DMS153 (cell line): ENCODE data around the gene MBP.
A peak's percentile ranks its signal among the peaks of the same experiment; 100 is the strongest.

ENCODE experiments used
- DNase-seq: peaks from one replicate; lab custom pipeline; 2025; lab: John Stamatoyannopoulos, UW

The MBP gene

GRCh38 chr18:77133835-77134496, 1.4 kb upstream of the MBP start:
- no peak for DNase-seq

GRCh38 chr18:77133051-77133834, 660 bp upstream of the MBP start:
- peak; percentile 24 for DNase-seq

GRCh38 chr18:77131652-77132368, 773 bp downstream of the MBP start:
- DNase-seq, result no peak

- DNase-seq, result no peak
Measured at GRCh38 chr18:77131100-77131651, 1.4 kb downstream of the MBP start.

GRCh38 chr18:77130229-77131099, 2.1 kb downstream of the MBP start:
- no peak for DNase-seq

- DNase-seq, result peak; percentile 12
Measured at GRCh38 chr18:77129150-77129551, 3.4 kb downstream of the MBP start.

- DNase-seq, result peak; percentile 67
Measured at GRCh38 chr18:77127769-77128671, 4.6 kb downstream of the MBP start.

GRCh38 chr18:77124452-77124922, 8.1 kb downstream of the MBP start:
- no peak for DNase-seq

- DNase-seq, result no peak
Measured at GRCh38 chr18:77123320-77124231, 9.0 kb downstream of the MBP start.

- DNase-seq, result no peak
Measured at GRCh38 chr18:77121523-77121922, 11.1 kb downstream of the MBP start.

- DNase-seq, result no peak
Measured at GRCh38 chr18:77119851-77120491, 12.6 kb downstream of the MBP start.

GRCh38 chr18:77119101-77119850, 13.3 kb downstream of the MBP start:
- no peak for DNase-seq

GRCh38 chr18:77118256-77119090, 14.1 kb downstream of the MBP start:
- DNase-seq, result no peak

- DNase-seq, result no peak
Measured at GRCh38 chr18:77116201-77117080, 16.1 kb downstream of the MBP start.

- DNase-seq, result no peak
Measured at GRCh38 chr18:77115192-77115953, 17.2 kb downstream of the MBP start.
